Pons (tissue), 1 donor: ENCODE measurements around the gene DDT.
A peak's percentile ranks its signal among the peaks of the same experiment; 100 is the strongest.
"Not testable (repeated sequence)": the region's sequence is repeated elsewhere in the genome, so short reads cannot be mapped to it uniquely, and the experiment has no call there.

ENCODE experiments used
- DNase-seq: peaks from one replicate; pipeline ENCODE4 v3.0.0-alpha.2; 2016; ENCODE audit warnings: low spot score

The DDT gene

DNA sequence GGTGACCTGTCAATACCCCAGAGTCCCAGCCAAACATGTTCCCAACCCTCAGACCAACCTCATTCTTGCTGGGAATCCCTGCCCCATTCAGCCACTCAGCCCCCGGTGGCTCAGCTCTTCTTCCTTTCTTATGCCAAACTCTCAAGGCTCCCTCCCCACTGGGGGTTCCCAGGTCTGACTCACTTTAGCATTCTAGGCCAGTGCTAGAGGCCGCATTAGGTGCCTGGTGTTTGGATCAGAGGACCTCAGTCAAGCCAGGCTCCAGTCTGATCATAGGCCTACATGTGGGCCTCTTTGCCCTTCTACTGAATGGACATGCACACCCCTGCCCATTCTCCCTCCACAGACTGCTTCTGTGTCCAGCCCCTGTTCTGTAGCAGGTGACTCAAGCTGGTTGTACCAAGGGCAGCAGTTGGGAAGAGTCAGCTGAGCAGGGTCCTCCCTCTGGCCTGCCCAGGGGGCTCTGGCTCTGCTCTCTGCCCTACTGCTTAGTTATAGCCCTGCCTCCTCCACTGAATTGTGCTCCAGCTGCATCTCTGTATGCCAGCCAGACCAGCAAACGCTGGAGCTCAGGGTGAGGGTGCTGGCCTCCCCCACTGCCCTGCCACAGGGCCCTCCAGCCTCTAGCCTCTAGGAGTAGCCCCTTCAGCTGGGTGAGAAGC is 15.5 kb upstream of the DDT start:
- DNase-seq = not testable (repeated sequence)

DNA sequence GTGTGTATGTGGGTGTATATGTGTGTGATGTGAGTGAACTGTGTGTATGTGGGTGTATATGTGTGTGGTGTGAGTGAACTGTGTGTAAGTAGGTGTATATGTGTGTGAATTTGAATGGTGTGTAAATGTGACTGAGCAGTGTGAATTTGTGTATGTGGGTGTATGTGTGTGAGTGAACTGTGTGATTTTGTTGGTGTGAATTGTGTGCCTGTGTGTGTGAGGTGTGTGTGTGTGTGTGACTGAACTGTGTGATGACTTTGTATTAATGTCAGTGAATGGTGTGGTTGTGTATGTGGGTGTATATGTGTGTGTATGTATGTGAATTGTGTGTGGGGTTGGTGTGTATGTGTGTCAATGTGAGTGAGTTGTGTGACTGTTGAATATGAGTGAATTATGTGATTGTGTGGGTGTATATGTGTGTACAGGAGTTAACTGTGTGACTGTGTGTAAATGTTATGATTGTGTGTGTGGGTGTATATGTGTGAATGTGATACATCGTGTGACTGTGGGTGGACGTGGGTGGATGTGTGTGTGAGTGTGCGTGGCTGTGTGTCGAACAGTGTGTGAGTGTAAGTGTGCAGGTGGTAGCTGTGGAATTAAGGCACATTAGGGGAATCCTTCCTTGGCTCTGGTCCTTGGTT is 12.4 kb upstream of the DDT start:
- not testable (repeated sequence) for DNase-seq

DNA sequence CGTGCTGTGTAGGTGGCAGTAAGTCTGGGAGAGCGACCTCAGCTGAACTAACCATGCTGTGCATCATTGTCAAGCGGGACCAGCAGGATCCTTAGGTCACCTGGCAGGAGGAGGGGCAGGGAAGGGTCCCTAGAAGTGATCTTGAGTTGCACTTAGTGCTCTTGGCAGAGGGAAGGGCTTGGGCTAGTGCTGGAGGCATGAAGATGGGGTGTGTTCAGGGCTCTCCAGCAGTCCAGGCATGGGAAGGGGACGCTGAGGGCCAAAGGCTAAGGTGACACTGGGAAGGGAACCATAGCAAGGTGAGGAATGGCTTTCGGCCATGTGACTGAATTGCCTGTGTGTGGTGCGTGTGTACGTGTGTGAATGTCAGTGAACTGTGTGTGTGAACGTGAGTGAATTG is 11.8 kb upstream of the DDT start:
- not testable (repeated sequence) for DNase-seq

DNA sequence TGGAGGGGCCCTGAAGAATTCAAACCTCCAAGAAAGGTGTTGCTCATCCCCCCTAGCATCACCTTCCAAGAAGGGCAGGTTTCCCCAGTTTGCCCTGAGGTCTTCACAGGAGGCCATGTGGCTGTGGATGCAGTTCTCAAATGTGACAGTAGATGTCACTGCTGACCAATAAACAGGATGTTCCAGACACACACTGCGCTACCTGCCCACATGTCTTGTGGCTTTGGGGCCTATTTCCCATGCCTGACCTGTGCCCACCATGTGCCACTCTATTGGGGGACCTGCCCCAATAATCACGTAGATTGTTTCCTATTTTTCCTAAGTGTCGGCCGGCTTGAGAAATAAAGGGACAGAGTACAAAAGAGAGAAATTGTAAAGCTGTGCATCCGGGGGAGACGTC is 10.2 kb upstream of the DDT start:
- peak; percentile 39 for DNase-seq

DNA sequence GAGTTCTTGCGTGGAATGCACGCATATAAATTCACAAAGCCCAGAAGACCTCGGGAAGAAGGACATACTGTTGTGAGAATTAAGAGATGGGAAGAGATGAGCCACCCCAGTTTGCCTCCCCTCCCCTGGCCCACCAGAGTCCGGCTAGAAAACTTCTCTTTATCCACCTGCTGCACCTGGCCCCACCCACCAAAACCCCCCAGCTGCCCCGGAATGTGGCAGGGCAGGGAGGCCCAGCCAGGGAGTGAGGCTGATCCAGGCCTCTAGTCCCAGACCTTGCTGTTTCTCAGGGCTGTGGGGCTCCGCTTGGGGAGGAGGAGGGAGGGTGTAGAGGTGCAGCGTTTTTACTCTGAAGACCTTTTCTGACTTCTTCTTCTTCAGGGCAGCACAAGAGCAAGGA is 6.3 kb upstream of the DDT start:
- not testable (repeated sequence) for DNase-seq

DNA sequence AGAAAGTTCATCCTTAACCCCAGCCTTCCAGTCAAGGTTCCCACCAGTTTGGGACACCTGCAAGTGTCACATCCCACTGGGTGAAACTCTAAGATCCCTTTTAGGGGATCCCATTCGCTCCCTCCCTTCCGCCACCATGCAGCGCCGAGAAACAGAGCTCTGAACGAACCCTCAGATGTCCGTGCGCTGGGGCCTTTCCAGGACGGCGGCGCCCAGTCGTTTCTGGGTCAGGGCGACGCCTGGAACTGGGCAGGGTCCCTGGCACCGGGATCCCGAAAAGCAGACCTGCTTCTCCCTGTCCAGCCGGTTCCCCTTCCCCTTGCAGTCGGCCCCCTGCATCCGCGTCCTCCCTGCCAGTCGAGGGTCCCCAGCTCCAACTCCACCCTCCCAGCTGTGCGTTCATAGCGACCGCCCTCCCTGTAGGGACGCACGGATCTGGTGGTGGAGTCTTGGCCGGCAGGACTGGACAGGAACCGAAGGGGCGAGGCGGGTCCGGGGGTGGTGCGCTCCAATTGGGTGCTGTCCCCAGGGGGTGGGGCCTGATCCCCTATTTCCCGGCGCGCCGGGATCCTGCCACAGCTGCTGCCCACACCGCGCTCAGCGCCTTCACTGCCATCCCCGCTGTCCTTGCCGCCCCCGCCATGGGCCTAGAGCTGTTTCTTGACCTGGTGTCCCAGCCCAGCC is 5.5 kb upstream of the DDT start, which contains the start of gene GSTT2:
TSS of gene GSTT2 (plus strand) at position 578 of the 684 bp plus-strand sequence.
- not testable (repeated sequence) for DNase-seq

DNA sequence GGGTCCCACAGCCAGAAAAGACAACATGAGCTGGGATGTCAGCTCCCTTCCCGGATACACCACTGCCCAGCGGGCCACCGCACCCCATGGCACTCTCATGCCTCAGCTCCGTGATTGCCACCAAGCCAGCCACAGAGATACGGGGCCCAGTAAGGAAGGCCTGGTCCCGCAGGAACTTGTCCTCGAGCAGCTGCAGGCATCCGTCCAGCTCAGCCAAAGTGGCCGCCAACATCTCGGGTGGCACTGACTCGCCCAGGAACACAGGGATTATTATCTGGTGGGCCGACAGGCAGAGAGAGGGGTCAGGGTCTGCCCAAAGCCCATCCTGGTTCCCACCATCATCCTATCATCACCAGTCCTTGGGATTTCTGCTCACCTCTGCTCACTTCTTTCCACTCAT is 3.1 kb upstream of the DDT start:
- DNase-seq = not testable (repeated sequence)

DNA sequence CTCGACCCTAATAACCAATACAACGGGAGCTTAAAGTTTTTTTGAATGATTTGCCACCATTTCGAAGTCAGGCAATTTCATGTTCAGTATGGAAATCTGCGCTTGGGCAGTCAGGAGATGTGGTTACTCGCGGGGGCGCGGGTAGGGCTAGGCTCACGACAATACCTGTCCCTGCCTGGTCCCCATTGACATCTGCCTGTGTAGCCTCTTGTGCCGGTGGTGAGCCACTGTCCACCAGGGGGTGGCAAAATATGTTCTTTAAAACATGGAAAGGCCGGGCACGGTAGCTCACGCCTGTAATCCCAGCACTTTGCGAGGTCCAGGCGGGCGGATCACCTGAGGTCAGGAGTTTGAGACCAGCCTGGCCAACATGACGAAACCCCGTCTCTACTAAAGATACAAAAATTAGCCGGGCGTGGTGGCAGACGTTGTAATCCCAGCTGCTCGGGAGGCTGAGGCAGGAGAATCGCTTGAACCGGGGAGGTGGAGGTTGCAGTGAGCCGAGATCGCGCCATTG is 653 bp upstream of the DDT start:
- not testable (repeated sequence) for DNase-seq

DNA sequence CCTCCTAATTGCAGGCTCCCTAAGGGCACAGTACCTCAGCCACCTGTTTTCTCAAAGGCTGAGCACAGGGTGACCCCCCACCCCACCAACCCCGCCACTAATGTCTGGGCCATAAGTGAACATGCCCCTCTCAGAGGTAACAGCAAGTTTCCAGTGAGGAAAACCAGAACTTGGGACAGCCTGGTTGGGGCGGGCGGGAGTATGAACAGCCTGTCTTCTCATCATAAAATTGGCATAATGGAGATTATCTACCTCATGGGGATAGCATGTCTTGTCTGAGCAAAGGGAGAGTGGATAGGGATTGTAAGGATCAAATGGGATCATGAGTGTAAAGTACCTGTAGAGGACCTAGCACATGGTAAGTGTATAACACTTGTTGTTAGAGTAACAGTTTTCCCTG is 2.3 kb downstream of the DDT start:
- DNase-seq = not testable (repeated sequence)

DNA sequence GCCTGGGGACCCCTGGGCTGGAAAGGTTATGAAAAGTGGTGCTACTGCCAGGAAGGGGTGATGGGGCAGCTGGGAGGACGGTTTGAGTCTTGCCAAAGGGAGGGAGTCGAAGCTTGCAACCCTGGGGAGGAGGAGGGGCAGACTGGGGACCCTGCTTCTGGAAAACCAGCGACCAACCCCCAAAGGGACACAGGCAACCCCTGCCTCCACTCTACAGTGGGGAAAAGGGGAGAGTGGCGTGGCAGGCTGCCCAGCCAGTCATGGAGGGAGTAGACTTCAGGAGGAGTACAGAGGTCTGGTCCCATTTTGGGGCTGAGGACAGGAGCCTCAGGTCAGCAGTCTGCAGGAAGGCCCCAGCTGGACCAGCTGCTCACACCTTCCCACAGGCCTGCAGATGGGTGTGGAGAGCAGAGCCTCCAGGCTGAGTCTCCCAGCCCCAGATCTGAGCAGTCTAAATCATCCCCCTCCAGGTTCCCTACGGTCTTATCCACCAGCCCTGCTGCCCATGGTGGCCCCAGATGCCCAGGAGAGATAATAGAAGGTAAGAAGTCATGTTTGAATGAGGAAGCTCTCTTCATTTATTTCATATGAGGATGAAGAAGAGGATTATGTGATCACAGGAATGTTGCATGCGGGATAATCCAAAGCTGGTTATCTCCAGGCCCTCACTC is 3.3 kb downstream of the DDT start:
- no peak for DNase-seq

DNA sequence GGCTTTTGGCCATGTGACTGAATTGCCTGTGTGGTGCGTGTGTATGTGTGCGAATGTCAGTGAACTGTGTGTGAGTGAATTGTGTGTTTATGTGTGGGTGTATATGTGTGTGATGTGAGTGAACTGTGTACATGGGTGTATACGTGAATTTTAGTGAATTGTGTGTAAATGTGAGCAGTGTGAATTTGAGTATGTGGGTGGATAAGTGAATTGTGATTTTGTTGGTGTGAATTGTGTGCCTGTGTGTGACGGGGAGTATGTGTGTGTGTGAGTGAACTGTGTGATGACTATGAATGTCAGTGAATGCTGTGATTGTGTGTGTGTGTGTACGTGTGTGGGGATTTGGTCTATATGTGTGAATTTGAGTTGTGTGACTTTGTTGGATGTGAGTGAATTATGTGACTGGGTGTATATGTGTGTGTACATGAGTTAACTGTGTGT is 4.0 kb downstream of the DDT start:
- DNase-seq = no peak

DNA sequence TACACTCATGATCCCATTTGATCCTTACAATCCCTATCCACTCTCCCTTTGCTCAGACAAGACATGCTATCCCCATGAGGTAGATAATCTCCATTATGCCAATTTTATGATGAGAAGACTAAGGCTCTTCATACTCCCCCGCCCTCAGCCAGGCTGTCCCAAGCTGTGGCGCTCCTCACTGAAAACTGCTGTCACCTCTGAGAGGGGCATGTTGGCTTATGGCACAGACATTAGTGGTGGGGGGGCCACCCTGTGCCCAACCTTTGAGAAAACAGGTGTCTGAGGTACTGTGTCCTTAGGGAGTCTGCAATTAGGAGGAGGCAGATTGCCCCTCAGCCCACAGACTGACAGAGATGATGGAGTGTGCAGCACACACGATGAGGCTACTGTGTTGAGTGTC is 5.2 kb downstream of the DDT start:
- DNase-seq = no peak

DNA sequence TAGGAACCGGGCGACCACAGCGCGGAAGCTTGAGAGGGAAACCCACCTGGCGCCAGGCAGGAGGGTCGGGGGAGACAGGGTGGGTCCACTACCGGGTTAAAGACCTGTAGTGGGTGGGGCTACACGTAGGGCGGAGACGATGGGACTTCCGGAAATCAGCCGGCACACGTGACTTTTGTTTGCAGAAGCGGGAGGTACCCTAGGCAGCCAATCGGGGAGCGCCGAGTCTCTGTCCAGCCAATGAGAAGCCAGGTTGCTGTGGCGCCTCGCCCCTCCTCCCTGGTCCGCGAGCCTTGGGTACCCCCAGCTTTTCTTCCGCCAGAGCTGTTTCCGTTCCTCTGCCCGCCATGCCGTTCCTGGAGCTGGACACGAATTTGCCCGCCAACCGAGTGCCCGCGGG is 7.7 kb downstream of the DDT start, which contains the start of gene DDTL:
TSS of gene DDTL (plus strand) at position 321 of the 400 bp plus-strand sequence. CDS start at position 348, 27 bp downstream.
- DNase-seq = not testable (repeated sequence)

DNA sequence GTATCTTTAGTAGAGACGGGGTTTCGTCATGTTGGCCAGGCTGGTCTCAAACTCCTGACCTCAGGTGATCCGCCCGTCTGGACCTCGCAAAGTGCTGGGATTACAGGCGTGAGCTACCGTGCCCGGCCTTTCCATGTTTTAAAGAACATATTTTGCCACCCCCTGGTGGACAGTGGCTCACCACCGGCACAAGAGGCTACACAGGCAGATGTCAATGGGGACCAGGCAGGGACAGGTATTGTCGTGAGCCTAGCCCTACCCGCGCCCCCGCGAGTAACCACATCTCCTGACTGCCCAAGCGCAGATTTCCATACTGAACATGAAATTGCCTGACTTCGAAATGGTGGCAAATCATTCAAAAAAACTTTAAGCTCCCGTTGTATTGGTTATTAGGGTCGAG is 8.1 kb downstream of the DDT start:
- DNase-seq = not testable (repeated sequence)

DNA sequence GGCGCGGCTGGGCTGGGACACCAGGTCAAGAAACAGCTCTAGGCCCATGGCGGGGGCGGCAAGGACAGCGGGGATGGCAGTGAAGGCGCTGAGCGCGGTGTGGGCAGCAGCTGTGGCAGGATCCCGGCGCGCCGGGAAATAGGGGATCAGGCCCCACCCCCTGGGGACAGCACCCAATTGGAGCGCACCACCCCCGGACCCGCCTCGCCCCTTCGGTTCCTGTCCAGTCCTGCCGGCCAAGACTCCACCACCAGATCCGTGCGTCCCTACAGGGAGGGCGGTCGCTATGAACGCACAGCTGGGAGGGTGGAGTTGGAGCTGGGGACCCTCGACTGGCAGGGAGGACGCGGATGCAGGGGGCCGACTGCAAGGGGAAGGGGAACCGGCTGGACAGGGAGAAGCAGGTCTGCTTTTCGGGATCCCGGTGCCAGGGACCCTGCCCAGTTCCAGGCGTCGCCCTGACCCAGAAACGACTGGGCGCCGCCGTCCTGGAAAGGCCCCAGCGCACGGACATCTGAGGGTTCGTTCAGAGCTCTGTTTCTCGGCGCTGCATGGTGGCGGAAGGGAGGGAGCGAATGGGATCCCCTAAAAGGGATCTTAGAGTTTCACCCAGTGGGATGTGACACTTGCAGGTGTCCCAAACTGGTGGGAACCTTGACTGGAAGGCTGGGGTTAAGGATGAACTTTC is 13.0 kb downstream of the DDT start, which contains the start of gene GSTT2B:
TSS of gene GSTT2B (minus strand) at position 112 of the 688 bp plus-strand sequence. CDS start at position 48, 64 bp downstream.
- not testable (repeated sequence) for DNase-seq

DNA sequence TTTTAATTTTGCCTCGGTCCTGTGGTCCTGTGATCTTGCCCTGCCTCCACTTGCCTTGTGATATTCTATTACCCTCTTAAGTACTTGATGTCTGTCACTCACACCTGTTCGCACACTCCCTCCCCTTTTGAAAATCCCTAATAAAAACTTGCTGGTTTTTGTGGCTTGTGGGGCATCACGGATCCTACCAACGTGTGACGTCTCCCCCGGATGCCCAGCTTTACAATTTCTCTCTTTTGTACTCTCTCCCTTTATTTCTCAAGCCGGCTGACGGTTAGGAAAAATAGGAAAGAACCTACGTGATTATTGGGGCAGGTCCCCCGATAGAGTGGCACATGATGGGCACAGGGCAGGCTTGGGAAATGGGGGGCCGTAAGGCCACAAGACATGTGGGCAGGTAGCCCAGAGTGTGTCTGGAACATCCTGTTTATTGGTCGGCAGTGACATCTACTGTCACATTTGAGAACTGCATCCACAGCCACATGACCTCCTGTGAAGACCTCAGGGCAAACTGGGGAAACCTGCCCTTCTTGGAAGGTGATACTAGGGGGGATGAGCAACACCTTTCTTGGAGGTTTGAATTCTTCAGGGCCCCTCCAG is 17.8 kb downstream of the DDT start:
- DNase-seq = peak; percentile 89

DNA sequence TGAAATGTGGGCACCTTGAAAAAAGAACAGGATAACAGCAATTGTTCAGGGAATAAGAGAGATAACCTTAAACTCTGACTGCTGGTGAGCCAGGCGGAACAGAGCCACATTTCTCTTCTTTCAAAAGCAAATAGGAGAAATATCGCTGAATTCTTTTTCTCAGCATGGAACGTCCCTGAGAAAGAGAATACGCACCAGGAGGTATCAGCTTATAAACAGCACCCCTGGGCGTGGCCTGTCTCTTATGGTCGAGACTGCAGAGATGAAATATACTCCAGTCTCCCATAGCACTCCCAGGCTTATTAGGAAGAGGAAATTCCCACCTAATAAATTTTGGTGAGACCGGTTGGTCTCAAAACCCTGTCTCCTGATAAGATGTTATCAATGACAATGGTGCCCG is 18.4 kb downstream of the DDT start:
- DNase-seq = not testable (repeated sequence)

DNA sequence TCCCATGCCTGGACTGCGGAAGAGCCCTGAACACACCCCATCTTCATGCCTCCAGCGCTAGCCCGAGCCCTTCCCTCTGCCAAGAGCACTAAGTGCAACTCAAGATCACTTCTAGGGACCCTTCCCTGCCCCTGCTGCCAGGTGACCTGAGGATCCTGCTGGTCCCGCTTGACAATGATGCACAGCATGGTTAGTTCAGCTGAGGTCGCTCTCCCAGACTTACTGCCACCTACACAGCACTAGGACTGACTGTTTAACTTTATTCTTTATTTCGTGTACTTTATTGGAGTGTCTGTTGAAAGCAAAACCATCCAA is 19.3 kb downstream of the DDT start:
- not testable (repeated sequence) for DNase-seq

DNA sequence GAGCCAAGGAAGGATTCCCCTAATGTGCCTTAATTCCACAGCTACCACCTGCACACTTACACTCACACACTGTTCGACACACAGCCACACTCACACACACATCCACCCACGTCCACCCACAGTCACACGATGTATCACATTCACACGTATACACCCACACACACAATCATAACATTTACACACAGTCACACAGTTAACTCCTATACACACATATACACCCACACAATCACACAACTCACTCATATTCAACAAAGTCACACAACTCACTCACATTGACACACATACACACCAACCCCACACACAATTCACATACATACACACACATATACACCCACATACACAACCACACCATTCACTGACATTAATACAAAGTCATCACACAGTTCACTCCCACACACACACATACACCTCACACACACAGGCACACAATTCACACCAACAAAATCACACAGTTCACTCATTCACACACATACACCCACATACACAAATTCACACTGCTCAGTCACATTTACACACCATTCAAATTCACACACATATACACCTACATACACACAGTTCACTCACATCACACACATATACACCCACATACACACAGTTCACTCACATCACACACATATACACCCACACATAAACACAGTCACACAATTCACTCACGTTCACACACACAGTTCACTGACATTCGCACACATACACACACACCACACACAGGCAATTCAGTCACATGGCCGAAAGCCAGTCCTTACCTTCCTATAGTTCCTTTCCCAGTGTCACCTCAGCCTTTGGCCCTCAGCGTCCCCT is 19.8 kb downstream of the DDT start:
- not testable (repeated sequence) for DNase-seq

DNA sequence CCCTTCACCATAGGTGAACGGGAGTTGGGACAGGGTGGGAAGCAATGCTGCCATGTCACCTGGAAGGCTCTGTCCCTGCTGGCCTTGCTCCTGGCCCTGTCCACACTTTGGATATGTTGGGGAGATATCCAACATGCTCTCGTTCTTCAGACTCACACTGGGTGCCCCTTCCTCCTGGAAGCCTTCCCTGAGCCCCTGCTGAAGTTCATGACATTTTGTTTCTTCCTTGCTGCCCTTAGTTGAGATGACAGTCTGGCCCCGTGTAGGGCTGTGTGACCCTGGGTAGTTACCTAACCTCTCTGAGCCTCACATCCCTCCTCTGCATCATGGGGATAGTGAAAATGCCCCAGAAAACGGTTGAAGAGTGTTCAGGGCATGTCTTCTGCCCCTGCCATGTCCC is 20.8 kb downstream of the DDT start:
- not testable (repeated sequence) for DNase-seq
